T-helper 9 cell (primary cell): ENCODE data around the gene MDFIC.
"Not testable (repeated sequence)": the region's sequence is repeated elsewhere in the genome, so short reads cannot be mapped to it uniquely, and the experiment has no call there.

Source experiments
- DNase-seq: peaks from one replicate; pipeline ENCODE4 v3.0.0-alpha.2; 2020
- total RNA-seq, 2 donors: gene quantifications; one replicate each; lab custom pipeline; 2026; lab: John Stamatoyannopoulos, UW

Gene MDFIC
- total RNA-seq, result 220 to 227 reads per million in 2 donors

- DNase-seq, result peak; percentile 53
Observed at GRCh38 chr7:114922026-114922651, at the start of gene MDFIC. Gene MDFIC, plus strand, starts transcription at chr7:114922094. Its CDS starts 940 bp downstream, at chr7:114923034.

GRCh38 chr7:114874170-114874569 lies 47.7 kb upstream of the MDFIC start:
- DNase-seq, result no peak

GRCh38 chr7:114875186-114875585 lies 46.7 kb upstream of the MDFIC start:
- DNase-seq, result no peak

- DNase-seq, result no peak
Observed at GRCh38 chr7:114879554-114879953, 42.3 kb upstream of the MDFIC start.

- DNase-seq, result no peak
Observed at GRCh38 chr7:114885836-114886235, 36.1 kb upstream of the MDFIC start.

- no peak for DNase-seq
Observed at GRCh38 chr7:114886241-114886640, 35.7 kb upstream of the MDFIC start.

- DNase-seq, result not testable (repeated sequence)
Observed at GRCh38 chr7:114889116-114889515, 32.8 kb upstream of the MDFIC start.

GRCh38 chr7:114889646-114890285 lies 32.1 kb upstream of the MDFIC start:
- DNase-seq, result no peak

GRCh38 chr7:114890561-114890960 lies 31.3 kb upstream of the MDFIC start:
- no peak for DNase-seq

- DNase-seq, result no peak
Observed at GRCh38 chr7:114900127-114900526, 21.8 kb upstream of the MDFIC start.

GRCh38 chr7:114901771-114902170 lies 20.1 kb upstream of the MDFIC start:
- DNase-seq, result no peak

GRCh38 chr7:114903131-114903530 lies 18.8 kb upstream of the MDFIC start:
- no peak for DNase-seq

- DNase-seq, result no peak
Observed at GRCh38 chr7:114910787-114911186, 11.1 kb upstream of the MDFIC start.

- DNase-seq, result no peak
Observed at GRCh38 chr7:114911411-114911810, 10.5 kb upstream of the MDFIC start.

GRCh38 chr7:114916261-114916892 lies 5.5 kb upstream of the MDFIC start:
- no peak for DNase-seq

- no peak for DNase-seq
Observed at GRCh38 chr7:114917211-114917839, 4.6 kb upstream of the MDFIC start.

- DNase-seq, result no peak
Observed at GRCh38 chr7:114919587-114919986, 2.3 kb upstream of the MDFIC start.

GRCh38 chr7:114921631-114922025 lies 266 bp upstream of the MDFIC start:
- DNase-seq, result peak; percentile 23

GRCh38 chr7:114922652-114923402 lies 933 bp downstream of the MDFIC start:
- DNase-seq, result peak; percentile 40

- no peak for DNase-seq
Observed at GRCh38 chr7:114923403-114923713, 1.5 kb downstream of the MDFIC start.

- DNase-seq, result no peak
Observed at GRCh38 chr7:114924038-114924712, 2.3 kb downstream of the MDFIC start.

GRCh38 chr7:114925434-114925833 lies 3.5 kb downstream of the MDFIC start:
- no peak for DNase-seq
